ENCODE data around the gene HSD17B4.

- no peak for TF ChIP-seq ZFP90 (CRISPR knock-in tag; IDR thresholded peaks at IDR 0.05; ENCODE audit: borderline replicate concordance)
- TF ChIP-seq HNRNPH1 (optimal IDR thresholded peaks at IDR 0.05; ENCODE audit: low read depth, low read length), result no peak
- TF ChIP-seq PHF21A (CRISPR knock-in tag; IDR thresholded peaks at IDR 0.05), result no peak
- no peak for TF ChIP-seq SALL1 (CRISPR knock-in tag; IDR thresholded peaks at IDR 0.05)
These were observed 33.6 kb upstream of the HSD17B4 start for GRCh38 chr5:119418606-119419100.
